ENCODE data around the gene KCND2.

KCND2 gene

DNA sequence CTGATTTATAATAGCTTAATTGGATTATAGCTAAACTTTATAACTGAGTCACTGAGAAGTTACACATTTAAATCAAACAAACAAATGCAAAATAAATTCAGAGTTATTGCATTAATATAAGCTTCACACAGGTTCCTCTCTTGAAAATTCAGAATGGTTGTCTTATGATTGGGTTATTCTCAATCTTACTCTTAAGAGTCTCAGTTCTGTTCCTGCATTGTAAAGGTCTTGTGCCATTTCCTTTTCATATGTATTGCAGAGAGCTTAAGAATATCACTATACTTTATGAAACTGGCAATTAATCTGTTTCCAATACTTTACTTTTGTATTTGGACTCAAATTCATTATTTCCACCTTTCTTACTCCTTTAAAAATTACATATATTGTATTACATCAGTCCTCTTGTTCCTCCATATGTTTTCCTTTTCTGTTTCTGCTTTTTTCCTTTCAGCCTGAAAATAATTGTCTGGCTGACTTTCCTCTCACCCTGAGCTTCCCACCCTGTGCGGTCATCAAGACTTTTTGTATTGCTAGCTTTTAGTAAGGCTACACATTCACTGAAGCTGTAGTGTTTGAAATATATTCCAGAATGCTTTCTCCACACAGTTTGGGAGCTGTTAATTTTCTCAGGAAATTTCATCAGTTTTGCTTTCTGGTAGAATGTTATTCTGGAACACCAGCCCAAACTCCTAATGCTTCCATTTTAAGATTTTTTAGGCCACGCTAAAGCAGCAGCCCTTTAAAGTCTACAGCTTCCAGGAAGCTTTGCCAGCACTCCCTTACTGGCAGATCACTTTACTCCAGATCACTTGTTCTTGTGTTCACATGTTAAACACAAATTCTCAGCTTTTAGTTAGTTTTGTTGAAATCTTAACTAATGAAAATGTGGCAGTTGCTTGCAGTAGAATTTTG is 139.4 kb downstream of the KCND2 start:
- DNase-seq, result no peak

GRCh38 chr7:120413164-120413563 is 140.2 kb downstream of the KCND2 start:
- no peak for DNase-seq

DNA sequence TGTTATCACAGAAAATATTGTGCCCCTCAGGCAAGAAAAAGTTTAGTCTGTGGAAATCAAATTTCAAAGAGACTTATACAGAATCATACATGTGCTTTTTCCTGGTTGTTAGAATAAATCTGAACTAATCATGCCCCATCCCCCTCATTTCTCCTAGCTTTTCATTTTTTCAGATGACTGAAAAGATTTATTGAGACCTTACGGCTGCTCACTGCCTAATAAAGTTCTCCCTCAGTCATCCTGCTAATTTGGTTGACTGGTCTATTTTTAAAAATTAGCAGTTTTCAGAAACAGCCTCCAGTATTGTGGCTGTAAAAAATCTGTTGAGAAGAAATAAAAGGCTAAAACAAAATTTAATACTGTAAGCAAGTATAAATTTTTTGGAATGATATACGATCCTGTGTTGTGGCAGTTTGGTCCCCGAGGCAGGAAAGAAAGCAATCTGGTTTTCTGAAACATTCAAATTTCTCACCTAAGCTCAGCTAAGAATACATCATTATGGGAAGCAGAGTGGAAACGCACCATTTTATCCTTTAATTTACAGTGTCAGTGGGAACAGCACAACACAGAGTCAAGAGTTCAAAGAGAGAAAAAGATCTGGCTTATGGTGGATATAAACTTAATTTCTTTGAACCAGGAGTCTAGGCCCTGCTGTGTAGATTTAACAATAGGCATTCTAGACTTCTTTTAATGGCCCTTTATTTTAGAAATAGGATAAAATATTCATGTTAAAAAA is 144.4 kb downstream of the KCND2 start:
- DNase-seq, result no peak

GRCh38 chr7:120421151-120421651 is 148.2 kb downstream of the KCND2 start:
- no peak for DNase-seq

DNA sequence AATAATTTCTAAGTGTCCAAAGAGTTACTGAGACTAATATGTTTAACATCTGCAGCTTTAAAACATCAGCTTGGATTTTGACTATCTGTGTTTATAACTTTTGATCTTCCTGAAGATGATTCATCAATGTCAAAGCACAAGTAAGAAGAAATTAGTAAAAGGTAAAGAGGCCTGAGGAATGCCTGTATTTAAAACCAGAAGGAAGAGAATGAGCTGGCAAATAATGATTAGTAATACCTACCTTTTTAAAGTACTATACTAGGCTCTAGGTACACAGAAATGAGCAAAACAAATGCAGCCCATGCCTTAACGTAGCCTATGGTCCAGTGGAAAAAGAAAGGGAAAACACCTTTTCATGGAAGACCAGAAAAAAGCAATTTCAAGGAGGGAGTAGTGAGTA is 158.0 kb downstream of the KCND2 start:
- no peak for DNase-seq

DNA sequence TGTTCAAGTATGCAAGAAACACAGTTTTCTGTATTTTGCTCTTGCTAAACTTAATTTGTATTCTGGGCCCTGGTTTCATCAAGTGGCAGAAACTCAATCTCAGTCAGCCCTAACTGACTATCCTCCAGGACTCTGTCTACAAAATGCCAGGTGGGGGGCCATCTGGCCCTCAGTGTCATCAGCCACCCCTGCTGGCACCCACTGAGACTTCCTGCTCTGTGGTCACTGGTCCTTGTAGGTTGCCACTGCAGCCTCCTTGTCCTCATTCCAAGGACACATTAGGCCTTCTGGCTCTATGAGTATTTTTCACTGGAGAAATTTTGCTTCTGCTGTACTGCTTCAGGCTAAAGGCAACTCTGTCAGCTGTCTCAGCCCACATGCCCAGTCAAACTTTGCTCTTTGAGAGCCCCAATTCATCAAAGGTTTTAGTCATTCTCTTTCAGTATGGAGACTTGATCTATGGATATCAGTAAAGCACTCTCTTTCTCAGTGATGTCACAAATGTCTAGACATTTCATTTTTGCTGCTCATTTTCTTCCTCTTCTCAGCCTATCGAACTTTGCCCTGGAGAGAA is 163.6 kb downstream of the KCND2 start:
- no peak for DNase-seq

- no peak for DNase-seq
Observed at GRCh38 chr7:120441850-120442249, 168.9 kb downstream of the KCND2 start.

DNA sequence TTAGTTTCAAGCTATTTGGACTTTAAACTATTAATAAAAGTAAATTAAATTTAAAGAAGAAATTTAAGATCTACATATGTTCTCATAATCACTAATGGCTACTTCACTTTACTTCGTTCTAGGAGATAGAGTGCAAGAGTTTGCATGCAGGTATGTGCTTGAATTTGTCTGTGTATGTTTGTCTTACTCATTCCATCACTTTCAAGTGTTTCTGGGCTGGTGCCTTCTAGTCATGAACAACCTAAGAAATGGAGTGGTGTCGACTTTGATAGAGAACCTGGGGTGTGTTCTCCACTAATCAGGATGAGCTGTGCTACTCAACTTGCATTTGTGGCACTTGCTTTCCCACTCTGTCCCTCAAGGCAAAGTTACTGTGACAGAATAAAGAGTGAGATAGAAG is 169.9 kb downstream of the KCND2 start:
- no peak for DNase-seq

DNA sequence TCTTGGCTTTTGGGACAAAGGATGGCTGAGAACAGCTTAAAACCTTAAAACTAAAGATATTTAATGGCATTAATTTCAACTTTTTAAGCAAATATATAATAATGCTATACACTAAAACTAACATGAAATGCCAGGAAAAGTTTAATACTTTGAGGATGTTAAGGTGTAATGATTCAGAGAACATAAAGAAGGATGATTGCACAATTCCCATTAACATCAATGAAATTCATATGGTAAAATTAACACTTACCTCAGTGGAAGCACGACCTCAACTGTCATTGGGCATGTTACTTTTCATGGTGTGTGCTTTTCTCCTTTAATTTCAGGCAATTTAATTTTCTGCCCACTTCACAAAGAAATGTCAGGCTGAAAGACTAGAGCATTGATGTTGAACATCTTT is 171.7 kb downstream of the KCND2 start:
- no peak for DNase-seq

DNA sequence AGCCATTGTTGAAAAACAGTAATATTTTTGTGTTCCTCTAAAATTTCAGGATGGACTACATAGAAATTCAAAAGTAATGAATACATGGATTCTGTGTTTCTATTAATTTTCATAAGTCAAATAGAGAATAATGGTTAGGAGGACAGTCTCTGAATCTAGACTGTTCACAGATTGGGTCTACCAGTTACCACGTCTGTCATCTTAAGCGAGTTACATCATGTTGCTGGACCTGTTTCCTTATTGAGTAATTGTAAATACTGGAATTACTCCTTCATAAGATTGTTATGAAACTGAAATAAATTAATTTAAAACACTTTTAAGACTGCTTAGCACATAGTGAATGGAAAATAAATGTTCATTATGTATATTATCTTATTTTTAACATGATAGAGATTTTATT is 172.3 kb downstream of the KCND2 start:
- no peak for DNase-seq

DNA sequence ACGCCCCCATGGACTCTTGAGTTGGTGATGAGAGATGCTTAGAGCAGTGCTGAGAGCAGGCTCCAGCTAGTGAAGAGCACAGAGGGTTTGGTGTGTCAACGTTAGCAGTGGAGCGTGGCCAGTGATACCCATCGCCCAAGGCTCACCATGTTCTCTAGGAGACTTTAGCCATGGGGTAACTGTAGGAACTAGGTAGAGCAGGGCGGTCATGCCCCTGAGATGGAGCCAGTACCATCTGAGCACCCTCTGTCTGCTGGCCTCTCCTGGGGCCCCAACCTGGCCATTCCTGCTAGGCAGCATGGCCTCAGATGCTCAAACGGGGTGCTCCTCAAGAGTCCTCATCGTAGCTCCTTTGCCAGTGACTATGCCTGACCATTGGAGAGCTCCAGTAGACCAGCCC is 179.7 kb downstream of the KCND2 start:
- DNase-seq, result no peak

- DNase-seq, result no peak
Observed at GRCh38 chr7:120456699-120457098, 183.7 kb downstream of the KCND2 start.

DNA sequence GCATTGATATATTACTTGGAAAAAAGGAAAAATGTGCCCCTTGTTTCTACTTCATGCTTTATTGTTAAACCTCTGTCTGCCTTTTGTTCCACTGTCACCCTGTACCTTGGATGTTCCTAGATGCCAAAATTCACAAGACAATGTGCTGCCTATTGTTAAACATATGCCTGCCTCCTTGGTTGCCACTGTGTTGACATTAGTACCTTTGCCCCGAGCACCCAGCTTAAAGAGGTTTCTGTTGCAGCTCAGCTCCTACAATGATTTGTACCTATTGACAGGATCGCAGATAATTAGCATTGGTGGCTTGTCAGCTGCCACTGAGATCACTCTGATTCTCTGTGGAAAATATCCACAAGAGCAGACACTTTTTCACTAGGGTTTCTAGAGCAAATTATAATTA is 188.0 kb downstream of the KCND2 start:
- DNase-seq, result no peak

DNA sequence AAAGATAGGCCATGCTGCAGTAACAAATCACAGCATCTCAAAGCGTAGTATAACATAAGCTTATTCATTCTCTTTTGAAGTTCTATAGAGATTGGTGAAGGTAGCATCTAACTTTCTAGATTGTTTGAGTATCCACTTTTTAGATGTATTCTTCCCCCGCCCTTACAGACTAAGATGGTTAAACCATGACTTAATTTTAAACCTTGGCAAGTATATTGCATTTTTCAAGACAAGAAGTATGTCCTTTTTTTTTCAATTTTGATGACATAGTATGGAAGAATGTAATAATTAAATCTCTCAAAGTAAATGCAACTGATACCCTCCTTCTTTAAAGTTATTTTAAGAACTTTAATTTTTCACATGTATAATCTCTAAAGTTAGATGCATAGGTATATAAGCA is 190.0 kb downstream of the KCND2 start:
- no peak for DNase-seq

GRCh38 chr7:120464104-120464503 is 191.1 kb downstream of the KCND2 start:
- DNase-seq, result no peak

GRCh38 chr7:120467676-120468075 is 194.7 kb downstream of the KCND2 start:
- DNase-seq, result no peak

- DNase-seq, result no peak
Observed at GRCh38 chr7:120468611-120469010, 195.6 kb downstream of the KCND2 start.

DNA sequence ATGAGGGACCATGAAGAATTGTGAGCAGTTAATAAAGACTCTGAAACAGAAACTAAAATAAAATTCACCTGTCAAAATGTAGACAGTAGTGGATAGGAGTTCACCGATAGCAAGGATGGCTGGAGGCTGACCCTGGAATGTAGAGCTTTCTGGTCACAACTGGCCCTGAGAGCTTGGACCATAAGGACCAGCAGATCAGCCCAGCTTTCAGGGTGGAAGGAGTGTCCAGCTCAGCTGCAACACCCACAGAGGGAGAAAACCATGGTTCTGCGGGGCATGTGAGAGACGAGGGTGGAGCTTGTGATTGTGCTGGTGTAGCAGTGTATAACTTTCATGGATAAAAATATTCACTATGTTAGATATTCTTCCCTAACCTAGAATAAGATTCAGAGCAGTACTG is 199.9 kb downstream of the KCND2 start:
- DNase-seq, result no peak

GRCh38 chr7:120473352-120473751 is 200.4 kb downstream of the KCND2 start:
- no peak for DNase-seq

- no peak for DNase-seq
Observed at GRCh38 chr7:120475994-120476393, 203.0 kb downstream of the KCND2 start.

DNA sequence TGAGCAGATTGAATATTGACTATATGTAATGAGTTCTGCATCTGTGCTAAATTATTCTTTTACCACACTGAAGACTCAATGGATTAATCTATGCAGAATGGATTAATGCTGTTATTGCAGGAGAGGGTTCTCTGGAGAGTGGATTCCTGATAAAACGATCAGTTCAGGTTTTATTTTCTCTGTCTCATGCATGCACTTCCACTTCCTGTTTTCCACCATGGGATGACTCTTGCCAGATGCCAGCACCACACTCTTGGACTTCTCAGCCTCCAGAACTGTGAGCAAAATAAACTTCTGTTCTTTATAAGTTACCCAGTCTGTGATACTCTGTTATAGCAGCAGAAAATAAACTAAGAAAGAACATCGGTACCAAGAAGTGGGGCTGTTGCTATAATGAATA is 207.5 kb downstream of the KCND2 start:
- no peak for DNase-seq

DNA sequence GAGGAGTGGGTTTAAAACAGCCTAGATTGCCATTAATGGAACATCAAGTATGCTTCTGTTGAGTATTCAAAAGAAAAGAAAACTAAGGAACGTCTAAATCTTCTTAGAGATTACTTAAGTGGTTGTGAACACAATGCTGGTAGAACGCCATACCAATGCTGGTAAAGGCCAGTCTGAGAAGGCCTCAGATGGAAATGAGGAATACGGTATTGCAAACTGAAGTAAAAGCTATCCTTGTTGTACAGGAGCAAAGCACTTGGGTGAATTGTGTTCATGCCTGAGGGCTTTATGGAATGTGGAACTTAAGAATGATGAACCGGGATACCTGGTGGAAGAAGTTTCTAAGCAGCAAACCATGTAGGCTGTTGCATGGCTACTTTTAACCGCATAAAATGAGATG is 208.0 kb downstream of the KCND2 start:
- no peak for DNase-seq

DNA sequence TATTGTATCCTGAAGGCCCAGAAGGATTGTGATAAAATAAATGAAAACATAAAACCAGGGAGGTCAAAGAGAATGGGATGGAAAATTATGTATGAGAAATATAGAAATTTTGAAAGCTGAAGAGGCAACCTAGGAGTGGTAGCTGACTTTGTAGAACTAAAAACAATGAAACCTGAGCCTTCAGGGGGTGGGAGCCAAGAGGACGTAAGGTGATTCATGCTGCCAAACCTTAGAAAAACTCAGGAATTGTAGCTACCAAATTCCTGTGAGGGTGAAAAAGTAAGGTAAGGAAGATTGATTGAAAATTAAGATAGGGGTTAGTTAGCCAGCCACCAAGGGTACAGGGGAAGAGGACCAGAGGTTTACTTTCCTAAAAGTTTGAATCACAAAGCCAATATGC is 213.2 kb downstream of the KCND2 start:
- no peak for DNase-seq

DNA sequence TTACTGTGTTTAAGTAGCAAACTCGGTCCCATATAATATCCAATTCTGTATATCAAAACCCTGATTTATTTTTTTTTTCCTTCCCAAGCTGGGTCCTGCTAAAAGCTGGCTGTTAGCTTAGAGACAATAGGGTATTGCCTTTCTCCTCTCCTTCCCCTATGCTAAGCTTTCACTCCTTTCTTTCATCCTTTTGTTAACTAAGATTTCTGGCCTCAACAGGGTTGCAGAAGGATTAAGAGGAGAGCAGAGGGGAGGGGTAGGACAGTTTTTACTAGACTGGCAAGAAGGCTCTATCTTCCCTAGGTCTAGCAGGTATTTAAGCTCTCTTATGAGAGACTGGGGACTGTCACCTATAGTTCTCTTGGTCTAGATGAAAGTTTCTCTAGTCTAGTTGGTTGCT is 229.2 kb downstream of the KCND2 start:
- DNase-seq, result no peak
